ENCODE results near the gene ZBTB40.

ZBTB40 gene

GRCh38 chr1:22428672-22429071 is 23.0 kb upstream of the ZBTB40 start:
- peak; percentile 73 for DNase-seq

GRCh38 chr1:22431965-22432364 is 19.7 kb upstream of the ZBTB40 start:
- DNase-seq, result no peak

- DNase-seq, result no peak
Observed at GRCh38 chr1:22434717-22435116, 16.9 kb upstream of the ZBTB40 start.

- DNase-seq, result no peak
Observed at GRCh38 chr1:22436948-22437347, 14.7 kb upstream of the ZBTB40 start.

- DNase-seq, result no peak
Observed at GRCh38 chr1:22437573-22437972, 14.1 kb upstream of the ZBTB40 start.

- no peak for DNase-seq
Observed at GRCh38 chr1:22440582-22440981, 11.1 kb upstream of the ZBTB40 start.

- DNase-seq, result no peak
Observed at GRCh38 chr1:22442212-22442894, 9.3 kb upstream of the ZBTB40 start.

- DNase-seq, result no peak
Observed at GRCh38 chr1:22443332-22443731, 8.3 kb upstream of the ZBTB40 start.

GRCh38 chr1:22444856-22445255 is 6.8 kb upstream of the ZBTB40 start:
- DNase-seq, result peak; percentile 20

- DNase-seq, result peak; percentile 93
Observed at GRCh38 chr1:22447621-22448111, 4.0 kb upstream of the ZBTB40 start.

GRCh38 chr1:22449636-22450035 is 2.0 kb upstream of the ZBTB40 start:
- DNase-seq, result no peak

GRCh38 chr1:22450351-22451021 is 1.2 kb upstream of the ZBTB40 start:
- no peak for DNase-seq

- no peak for DNase-seq
Observed at GRCh38 chr1:22452481-22452957, 868 bp downstream of the ZBTB40 start.

- DNase-seq, result no peak
Observed at GRCh38 chr1:22453181-22453580, 1.5 kb downstream of the ZBTB40 start.

- no peak for DNase-seq
Observed at GRCh38 chr1:22454476-22455056, 2.9 kb downstream of the ZBTB40 start.

- DNase-seq, result no peak
Observed at GRCh38 chr1:22457345-22457744, 5.7 kb downstream of the ZBTB40 start.

- no peak for DNase-seq
Observed at GRCh38 chr1:22457836-22458235, 6.2 kb downstream of the ZBTB40 start.

- no peak for DNase-seq
Observed at GRCh38 chr1:22461100-22461499, 9.4 kb downstream of the ZBTB40 start.

GRCh38 chr1:22461678-22462527 is 10.3 kb downstream of the ZBTB40 start:
- no peak for DNase-seq

- DNase-seq, result no peak
Observed at GRCh38 chr1:22462928-22463327, 11.3 kb downstream of the ZBTB40 start.

GRCh38 chr1:22465015-22465565 is 13.4 kb downstream of the ZBTB40 start:
- no peak for DNase-seq

- no peak for DNase-seq
Observed at GRCh38 chr1:22465671-22466070, 14.0 kb downstream of the ZBTB40 start.

- DNase-seq, result no peak
Observed at GRCh38 chr1:22470227-22470626, 18.6 kb downstream of the ZBTB40 start.
